Middle frontal gyrus (tissue), 1 donor: ENCODE results near the gene SYNGR3.
"Not testable (repeated sequence)": the region's sequence is repeated elsewhere in the genome, so short reads cannot be mapped to it uniquely, and the experiment has no call there.

ENCODE experiments used
- DNase-seq: peaks from one replicate; pipeline ENCODE4 v3.0.0-alpha.2; 2015; ENCODE audit warnings: low spot score; ENCODE audit errors: extremely low spot score

SYNGR3 gene

GRCh38 chr16:2008009-2008526, 18.3 kb downstream of the SYNGR3 start:
- no peak for DNase-seq

- no peak for DNase-seq
Observed at GRCh38 chr16:2008631-2009163, 18.9 kb downstream of the SYNGR3 start.

GRCh38 chr16:2009164-2009711, 19.5 kb downstream of the SYNGR3 start:
- DNase-seq, result no peak

GRCh38 chr16:2009791-2010510, 20.2 kb downstream of the SYNGR3 start, which contains the start of gene ZNF598:
TSS of gene ZNF598 (minus strand) at chr16:2009821.
- peak; percentile 86 for DNase-seq

- not testable (repeated sequence) for DNase-seq
Observed at GRCh38 chr16:2011726-2012125, 22.0 kb downstream of the SYNGR3 start.

- no peak for DNase-seq
Observed at GRCh38 chr16:2013527-2013926, 23.8 kb downstream of the SYNGR3 start.

GRCh38 chr16:2015117-2015946, 25.6 kb downstream of the SYNGR3 start:
- DNase-seq, result no peak

GRCh38 chr16:2015947-2016208, 26.1 kb downstream of the SYNGR3 start:
- no peak for DNase-seq

GRCh38 chr16:2016407-2016922, 26.7 kb downstream of the SYNGR3 start:
- DNase-seq, result no peak

GRCh38 chr16:2019518-2019920, 29.7 kb downstream of the SYNGR3 start, which contains the start of gene NPW:
TSS of gene NPW (plus strand) at chr16:2019785.
- no peak for DNase-seq

GRCh38 chr16:2019921-2020831, 30.4 kb downstream of the SYNGR3 start:
- no peak for DNase-seq

GRCh38 chr16:2022723-2023091, 32.9 kb downstream of the SYNGR3 start:
- no peak for DNase-seq

GRCh38 chr16:2023092-2024031, 33.6 kb downstream of the SYNGR3 start:
- DNase-seq, result peak; percentile 88

- DNase-seq, result no peak
Observed at GRCh38 chr16:2024032-2024420, 34.3 kb downstream of the SYNGR3 start.

- DNase-seq, result no peak
Observed at GRCh38 chr16:2025251-2025650, 35.5 kb downstream of the SYNGR3 start.

GRCh38 chr16:2025878-2026460, 36.2 kb downstream of the SYNGR3 start:
- no peak for DNase-seq

- no peak for DNase-seq
Observed at GRCh38 chr16:2026461-2027023, 36.8 kb downstream of the SYNGR3 start, which contains the start of gene NHERF2. TSS of gene NHERF2 (plus strand) at chr16:2026902. CDS start at chr16:2027006, 104 bp downstream.
